GM12878 (cell line): ENCODE data around the gene IL26. TPM values are rescaled to one million over a fixed set of nuclear protein-coding genes. Genes with fewer than 3 reads are reported as not detected.

ENCODE experiments used
- DPF2 ChIP-seq: fragments of 450-650 bp; IDR thresholded peaks from 2 replicates; pipeline ENCODE4 v1.6.1; 2017; ENCODE audit warnings: mild to moderate bottlenecking
- FOXK2 ChIP-seq: fragments of 450-650 bp; IDR thresholded peaks from 2 replicates; pipeline ENCODE4 v1.6.1; 2017; ENCODE audit warnings: mild to moderate bottlenecking, moderate library complexity
- GATAD2B ChIP-seq: fragments of 450-650 bp; conservative IDR thresholded peaks from 2 replicates; pipeline ENCODE4 v1.6.1; 2017; ENCODE audit warnings: low read depth, mild to moderate bottlenecking, moderate library complexity
- MYB ChIP-seq: fragments of 150-350 bp; IDR thresholded peaks from 2 replicates; pipeline ENCODE4 v1.6.1; 2014; ENCODE audit warnings: mild to moderate bottlenecking, low read depth, low read length, borderline replicate concordance
- RELA ChIP-seq: fragments of 450-650 bp; IDR thresholded peaks from 2 replicates; pipeline ENCODE4 v1.8.0; 2014; ENCODE audit warnings: borderline replicate concordance; ENCODE audit not compliant: partially characterized antibody
- REST ChIP-seq: IDR thresholded peaks from 2 replicates; pipeline ENCODE4 v1.6.1; 2012; ENCODE audit warnings: mild to moderate bottlenecking, low read depth, low read length
- YY1 ChIP-seq: IDR thresholded peaks from 2 replicates; pipeline ENCODE4 v1.6.1; 2011; ENCODE audit warnings: low read depth, mild to moderate bottlenecking, low read length
- ZBTB4 ChIP-seq: fragments of 450-650 bp; formaldehyde crosslinking; IDR thresholded peaks from 2 replicates; pipeline ENCODE4 v1.4.0; 2022; ENCODE audit warnings: mild to moderate bottlenecking, moderate library complexity
- ZNF207 ChIP-seq: fragments of 450-650 bp; IDR thresholded peaks from 2 replicates; pipeline ENCODE4 v1.6.1; 2014; ENCODE audit warnings: antibody characterized with exemption, mild to moderate bottlenecking, borderline replicate concordance
- ZNF592 ChIP-seq: fragments of 450-650 bp; IDR thresholded peaks from 2 replicates; pipeline ENCODE4 v1.6.1; 2017; ENCODE audit warnings: mild to moderate bottlenecking, moderate library complexity
- polyA plus RNA-seq, 11 experiments: library from polyadenylated mRNA; depleted of rRNA in 4 of 11; unstranded in 6 of 11; stranded (reverse) in 5 of 11; fragments of >200 nt; fragmentation: Nextera tagmentation in 4 of 11; fragmentation: Illumina TruSeq in 1 of 11; extraction: Ambion mirVana in 4 of 11; extraction: Trizol in 1 of 11; gene quantifications; 1 replicate in 1 of 11; 2 replicates in 10 of 11; pipeline versions ENCODE4 v1.2.1 to v1.2.3, GENCODE V29; 2011 to 2016; ENCODE audit warnings: inconsistent platforms in 2 of 11, missing spikeins in 2 of 11, low read depth in 1 of 11
- total RNA-seq, 4 experiments: library from RNA; depleted of rRNA in 3 of 4; stranded (reverse); fragments of >200 nt in 3 of 4; fragmentation: Illumina TruSeq in 1 of 4; extraction: Trizol in 1 of 4; gene quantifications; 2 replicates each; pipeline versions ENCODE4 v1.2.1 to v1.2.3, GENCODE V29; 2013 to 2021
- TF ChIP-seq, protein P1 (sequence below): fragments of 150-350 bp; IDR thresholded peaks from 2 replicates; pipeline ENCODE4 v1.6.1; 2016; ENCODE audit warnings: low read depth, low read length
- TF ChIP-seq, protein P2 (sequence below): fragments of 450-650 bp; IDR thresholded peaks from 2 replicates; pipeline ENCODE4 v1.6.1; 2017; ENCODE audit warnings: mild to moderate bottlenecking, low read depth, inconsistent platforms; ENCODE audit not compliant: poor library complexity, severe bottlenecking

The IL26 gene
- total and polyA plus RNA-seq, 10 of the 15 experiments (the other 5 are each of a cell fraction or from before 2014, with no cell fraction given) = not detected

GRCh38 chr12:68223067-68223747, 2.4 kb downstream of the IL26 start (continued):
- TF ChIP-seq ZNF207 = peak; percentile 61; the same call in 1 of the 2 replicates
- TF ChIP-seq YY1 = peak; percentile 75; the same call in 1 of the 2 replicates
- no peak for TF ChIP-seq GATAD2B
- TF ChIP-seq DPF2 = no peak
- TF ChIP-seq FOXK2 = no peak
- TF ChIP-seq ZBTB4 (CRISPR knock-in tag) = no peak
- no peak for TF ChIP-seq REST
- TF ChIP-seq, protein P1, sequence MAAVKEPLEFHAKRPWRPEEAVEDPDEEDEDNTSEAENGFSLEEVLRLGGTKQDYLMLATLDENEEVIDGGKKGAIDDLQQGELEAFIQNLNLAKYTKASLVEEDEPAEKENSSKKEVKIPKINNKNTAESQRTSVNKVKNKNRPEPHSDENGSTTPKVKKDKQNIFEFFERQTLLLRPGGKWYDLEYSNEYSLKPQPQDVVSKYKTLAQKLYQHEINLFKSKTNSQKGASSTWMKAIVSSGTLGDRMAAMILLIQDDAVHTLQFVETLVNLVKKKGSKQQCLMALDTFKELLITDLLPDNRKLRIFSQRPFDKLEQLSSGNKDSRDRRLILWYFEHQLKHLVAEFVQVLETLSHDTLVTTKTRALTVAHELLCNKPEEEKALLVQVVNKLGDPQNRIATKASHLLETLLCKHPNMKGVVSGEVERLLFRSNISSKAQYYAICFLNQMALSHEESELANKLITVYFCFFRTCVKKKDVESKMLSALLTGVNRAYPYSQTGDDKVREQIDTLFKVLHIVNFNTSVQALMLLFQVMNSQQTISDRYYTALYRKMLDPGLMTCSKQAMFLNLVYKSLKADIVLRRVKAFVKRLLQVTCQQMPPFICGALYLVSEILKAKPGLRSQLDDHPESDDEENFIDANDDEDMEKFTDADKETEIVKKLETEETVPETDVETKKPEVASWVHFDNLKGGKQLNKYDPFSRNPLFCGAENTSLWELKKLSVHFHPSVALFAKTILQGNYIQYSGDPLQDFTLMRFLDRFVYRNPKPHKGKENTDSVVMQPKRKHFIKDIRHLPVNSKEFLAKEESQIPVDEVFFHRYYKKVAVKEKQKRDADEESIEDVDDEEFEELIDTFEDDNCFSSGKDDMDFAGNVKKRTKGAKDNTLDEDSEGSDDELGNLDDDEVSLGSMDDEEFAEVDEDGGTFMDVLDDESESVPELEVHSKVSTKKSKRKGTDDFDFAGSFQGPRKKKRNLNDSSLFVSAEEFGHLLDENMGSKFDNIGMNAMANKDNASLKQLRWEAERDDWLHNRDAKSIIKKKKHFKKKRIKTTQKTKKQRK = no peak
- no peak for TF ChIP-seq MYB
- TF ChIP-seq RELA = no peak
- no peak for TF ChIP-seq ZNF592
- TF ChIP-seq, protein P2, sequence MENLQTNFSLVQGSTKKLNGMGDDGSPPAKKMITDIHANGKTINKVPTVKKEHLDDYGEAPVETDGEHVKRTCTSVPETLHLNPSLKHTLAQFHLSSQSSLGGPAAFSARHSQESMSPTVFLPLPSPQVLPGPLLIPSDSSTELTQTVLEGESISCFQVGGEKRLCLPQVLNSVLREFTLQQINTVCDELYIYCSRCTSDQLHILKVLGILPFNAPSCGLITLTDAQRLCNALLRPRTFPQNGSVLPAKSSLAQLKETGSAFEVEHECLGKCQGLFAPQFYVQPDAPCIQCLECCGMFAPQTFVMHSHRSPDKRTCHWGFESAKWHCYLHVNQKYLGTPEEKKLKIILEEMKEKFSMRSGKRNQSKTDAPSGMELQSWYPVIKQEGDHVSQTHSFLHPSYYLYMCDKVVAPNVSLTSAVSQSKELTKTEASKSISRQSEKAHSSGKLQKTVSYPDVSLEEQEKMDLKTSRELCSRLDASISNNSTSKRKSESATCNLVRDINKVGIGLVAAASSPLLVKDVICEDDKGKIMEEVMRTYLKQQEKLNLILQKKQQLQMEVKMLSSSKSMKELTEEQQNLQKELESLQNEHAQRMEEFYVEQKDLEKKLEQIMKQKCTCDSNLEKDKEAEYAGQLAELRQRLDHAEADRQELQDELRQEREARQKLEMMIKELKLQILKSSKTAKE = no peak
